ENCODE data around the gene AURKAIP1.
"Not testable (repeated sequence)": the region's sequence is repeated elsewhere in the genome, so short reads cannot be mapped to it uniquely, and the experiment has no call there.

The AURKAIP1 gene

GRCh38 chr1:1373051-1373814 lies 1.8 kb downstream of the AURKAIP1 start:
- no peaks in the 10 kb centered on the region for H3K27me3 ChIP-seq (ENCODE audit: control insufficient read depth in 2 of 2, insufficient read depth in 2 of 2, low read length in 2 of 2)
- H3K4me3 ChIP-seq (ENCODE audit: low read length in 2 of 2) = no peak overlapping the region

GRCh38 chr1:1371746-1372711 lies 3.0 kb downstream of the AURKAIP1 start:
- no peaks in the 10 kb centered on the region for H3K27me3 ChIP-seq (ENCODE audit: control insufficient read depth in 2 of 2, insufficient read depth in 2 of 2, low read length in 2 of 2)
- peaks cover 3 to 6% of the 10 kb centered on the region in 2 donors for H3K36me3 ChIP-seq (ENCODE audit: control insufficient read depth in 2 of 2, insufficient read depth in 2 of 2, low read length in 2 of 2)
- no peak overlapping the region for H3K4me3 ChIP-seq (ENCODE audit: low read length in 2 of 2)
- no peak overlapping the region for H3K9ac ChIP-seq (ENCODE audit: low read depth in 1 of 2, low read length in 2 of 2)
- no peaks in the 10 kb centered on the region for H3K9me3 ChIP-seq (ENCODE audit: control insufficient read depth in 2 of 2, low read length in 2 of 2)
- H3K27ac ChIP-seq (ENCODE audit: low read depth in 2 of 2, low read length in 2 of 2) = no peak overlapping the region
- peaks cover 8 to 19% of the 10 kb centered on the region in 2 donors for H3K4me1 ChIP-seq (ENCODE audit: control insufficient read depth in 2 of 2, insufficient read depth in 2 of 2, low read length in 2 of 2)

More at GRCh38 chr1:1373051-1373814, 1.8 kb downstream of the AURKAIP1 start:
- Histone ChIP-seq H3K4me1 (ENCODE audit: control insufficient read depth in 2 of 2, insufficient read depth in 2 of 2, low read length in 2 of 2) (peaks cover 8 to 19% of the 10 kb centered on the region in 2 donors), H3K9me3 (ENCODE audit: control insufficient read depth in 2 of 2, low read length in 2 of 2) (no peaks in the 10 kb centered on the region), H3K36me3 (ENCODE audit: control insufficient read depth in 2 of 2, insufficient read depth in 2 of 2, low read length in 2 of 2) (peaks cover 3 to 6% of the 10 kb centered on the region in 2 donors), H3K9ac (ENCODE audit: low read depth in 1 of 2, low read length in 2 of 2) (no peak overlapping the region), H3K27ac (ENCODE audit: low read depth in 2 of 2, low read length in 2 of 2) (no peak overlapping the region)

GRCh38 chr1:1371364-1371745 lies 3.7 kb downstream of the AURKAIP1 start:
- Histone ChIP-seq H3K36me3 (ENCODE audit: control insufficient read depth in 2 of 2, insufficient read depth in 2 of 2, low read length in 2 of 2) (peaks cover 3 to 6% of the 10 kb centered on the region in 2 donors), H3K4me3 (ENCODE audit: low read length in 2 of 2) (no peak overlapping the region), H3K27ac (ENCODE audit: low read depth in 2 of 2, low read length in 2 of 2) (no peak overlapping the region), H3K4me1 (ENCODE audit: control insufficient read depth in 2 of 2, insufficient read depth in 2 of 2, low read length in 2 of 2) (peaks cover 8 to 19% of the 10 kb centered on the region in 2 donors), H3K27me3 (ENCODE audit: control insufficient read depth in 2 of 2, insufficient read depth in 2 of 2, low read length in 2 of 2) (no peaks in the 10 kb centered on the region), H3K9ac (ENCODE audit: low read depth in 1 of 2, low read length in 2 of 2) (no peak overlapping the region), H3K9me3 (ENCODE audit: control insufficient read depth in 2 of 2, low read length in 2 of 2) (no peaks in the 10 kb centered on the region)

DNA sequence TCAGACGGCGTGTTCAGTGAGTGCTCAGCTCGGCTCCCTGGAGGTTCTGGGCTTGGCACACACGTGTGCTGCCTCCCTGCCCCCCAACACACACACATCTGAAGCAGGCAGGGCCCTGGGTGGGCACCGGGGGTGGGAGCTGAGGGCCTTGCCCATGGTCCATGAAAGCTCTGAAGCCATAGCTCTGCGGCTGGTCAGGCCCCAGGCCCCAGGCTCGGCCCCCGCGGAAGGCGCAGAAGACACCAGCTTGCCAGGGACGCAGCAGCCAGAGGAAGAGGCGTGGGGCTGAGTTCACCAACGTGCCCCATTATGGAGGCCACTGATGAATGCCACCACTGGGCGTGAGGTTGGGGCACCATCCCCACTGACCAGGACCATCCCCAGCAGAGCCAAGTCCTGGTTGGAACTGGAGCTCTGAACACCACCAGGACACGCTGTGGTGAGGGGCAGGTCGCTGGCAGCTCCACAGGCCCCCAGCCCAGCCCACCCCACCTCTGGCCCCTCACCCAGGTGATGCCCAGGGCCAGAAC lies 4.2 kb downstream of the AURKAIP1 start:
- Histone ChIP-seq H3K27ac (ENCODE audit: low read depth in 2 of 2, low read length in 2 of 2) (no peak overlapping the region), H3K36me3 (ENCODE audit: control insufficient read depth in 2 of 2, insufficient read depth in 2 of 2, low read length in 2 of 2) (peaks cover 3 to 6% of the 10 kb centered on the region in 2 donors), H3K27me3 (ENCODE audit: control insufficient read depth in 2 of 2, insufficient read depth in 2 of 2, low read length in 2 of 2) (no peaks in the 10 kb centered on the region), H3K4me3 (ENCODE audit: low read length in 2 of 2) (no peak overlapping the region), H3K9me3 (ENCODE audit: control insufficient read depth in 2 of 2, low read length in 2 of 2) (no peaks in the 10 kb centered on the region), H3K9ac (ENCODE audit: low read depth in 1 of 2, low read length in 2 of 2) (no peak overlapping the region), H3K4me1 (ENCODE audit: control insufficient read depth in 2 of 2, insufficient read depth in 2 of 2, low read length in 2 of 2) (peaks cover 8 to 19% of the 10 kb centered on the region in 2 donors)

DNA sequence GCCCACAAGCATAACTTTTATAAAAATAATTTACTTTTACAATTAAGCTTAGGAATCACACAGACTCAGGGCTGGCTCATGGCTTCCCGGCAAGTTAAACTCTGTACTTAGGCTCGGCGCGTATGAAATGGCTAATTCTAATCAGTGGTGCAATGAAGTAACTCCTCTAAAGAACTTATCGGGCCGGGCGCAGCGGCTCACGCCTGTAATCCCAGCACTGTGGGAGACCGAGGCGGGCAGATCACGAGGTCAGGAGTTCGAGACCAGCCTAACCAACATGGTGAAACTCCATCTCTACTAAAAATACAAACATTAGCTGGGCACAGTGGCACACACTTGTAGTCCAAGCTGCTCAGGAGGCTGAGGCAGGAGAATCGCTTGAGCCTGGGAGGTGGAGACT lies 4.9 kb downstream of the AURKAIP1 start:
- H3K9ac ChIP-seq (ENCODE audit: low read depth in 1 of 2, low read length in 2 of 2); H3K36me3 ChIP-seq (ENCODE audit: control insufficient read depth in 2 of 2, insufficient read depth in 2 of 2, low read length in 2 of 2); H3K4me3 ChIP-seq (ENCODE audit: low read length in 2 of 2); H3K9me3 ChIP-seq (ENCODE audit: control insufficient read depth in 2 of 2, low read length in 2 of 2); H3K27me3 ChIP-seq (ENCODE audit: control insufficient read depth in 2 of 2, insufficient read depth in 2 of 2, low read length in 2 of 2); H3K27ac ChIP-seq (ENCODE audit: low read depth in 2 of 2, low read length in 2 of 2): not testable (repeated sequence)
- H3K4me1 ChIP-seq (ENCODE audit: control insufficient read depth in 2 of 2, insufficient read depth in 2 of 2, low read length in 2 of 2) = peaks cover 8 to 19% of the 10 kb centered on the region in 2 donors

DNA sequence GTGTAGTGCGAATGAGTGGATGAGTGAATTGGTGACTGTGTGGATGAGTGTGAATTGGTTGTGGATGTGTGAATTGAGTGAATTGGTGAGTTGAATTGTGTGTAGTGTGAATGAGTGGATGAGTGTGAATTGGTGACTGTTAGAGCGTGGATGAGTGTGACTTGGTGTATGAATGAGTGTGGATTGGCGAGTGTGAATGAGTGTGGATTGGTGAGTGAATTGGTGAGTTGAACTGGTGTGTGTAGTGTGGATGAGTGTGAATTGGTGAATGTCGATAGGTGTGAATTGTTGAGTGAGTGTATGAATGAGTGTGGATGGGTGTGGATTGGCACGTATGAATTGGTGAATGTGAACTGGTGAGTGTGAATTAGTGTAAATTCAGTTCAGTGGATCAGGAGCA lies 7.7 kb downstream of the AURKAIP1 start:
- Histone ChIP-seq H3K27me3 (ENCODE audit: control insufficient read depth in 2 of 2, insufficient read depth in 2 of 2, low read length in 2 of 2) (no peaks in the 10 kb centered on the region), H3K9ac (ENCODE audit: low read depth in 1 of 2, low read length in 2 of 2) (no peak overlapping the region), H3K27ac (ENCODE audit: low read depth in 2 of 2, low read length in 2 of 2) (no peak overlapping the region), H3K4me3 (ENCODE audit: low read length in 2 of 2) (no peak overlapping the region), H3K36me3 (ENCODE audit: control insufficient read depth in 2 of 2, insufficient read depth in 2 of 2, low read length in 2 of 2) (no peaks in the 10 kb centered on the region), H3K9me3 (ENCODE audit: control insufficient read depth in 2 of 2, low read length in 2 of 2) (no peaks in the 10 kb centered on the region), H3K4me1 (ENCODE audit: control insufficient read depth in 2 of 2, insufficient read depth in 2 of 2, low read length in 2 of 2) (peaks cover 0 to 7% of the 10 kb centered on the region in 2 donors)

GRCh38 chr1:1366699-1367066 lies 8.3 kb downstream of the AURKAIP1 start:
- Histone ChIP-seq H3K36me3 (ENCODE audit: control insufficient read depth in 2 of 2, insufficient read depth in 2 of 2, low read length in 2 of 2) (no peaks in the 10 kb centered on the region), H3K9ac (ENCODE audit: low read depth in 1 of 2, low read length in 2 of 2) (no peak overlapping the region), H3K27ac (ENCODE audit: low read depth in 2 of 2, low read length in 2 of 2) (no peak overlapping the region), H3K9me3 (ENCODE audit: control insufficient read depth in 2 of 2, low read length in 2 of 2) (no peaks in the 10 kb centered on the region), H3K4me1 (ENCODE audit: control insufficient read depth in 2 of 2, insufficient read depth in 2 of 2, low read length in 2 of 2) (peaks cover 0 to 5% of the 10 kb centered on the region in 2 donors), H3K27me3 (ENCODE audit: control insufficient read depth in 2 of 2, insufficient read depth in 2 of 2, low read length in 2 of 2) (peaks cover 0 to 2% of the 10 kb centered on the region in 2 donors), H3K4me3 (ENCODE audit: low read length in 2 of 2) (no peak overlapping the region)

- Histone ChIP-seq H3K36me3 (ENCODE audit: control insufficient read depth in 2 of 2, insufficient read depth in 2 of 2, low read length in 2 of 2) (no peaks in the 10 kb centered on the region), H3K4me1 (ENCODE audit: control insufficient read depth in 2 of 2, insufficient read depth in 2 of 2, low read length in 2 of 2) (peaks cover 0 to 2% of the 10 kb centered on the region in 2 donors), H3K27ac (ENCODE audit: low read depth in 2 of 2, low read length in 2 of 2) (no peak overlapping the region), H3K9me3 (ENCODE audit: control insufficient read depth in 2 of 2, low read length in 2 of 2) (no peaks in the 10 kb centered on the region), H3K9ac (ENCODE audit: low read depth in 1 of 2, low read length in 2 of 2) (no peak overlapping the region), H3K4me3 (ENCODE audit: low read length in 2 of 2) (no peak overlapping the region), H3K27me3 (ENCODE audit: control insufficient read depth in 2 of 2, insufficient read depth in 2 of 2, low read length in 2 of 2) (peaks cover 1 to 2% of the 10 kb centered on the region in 2 donors)
These were observed 8.9 kb downstream of the AURKAIP1 start for GRCh38 chr1:1365875-1366698.

DNA sequence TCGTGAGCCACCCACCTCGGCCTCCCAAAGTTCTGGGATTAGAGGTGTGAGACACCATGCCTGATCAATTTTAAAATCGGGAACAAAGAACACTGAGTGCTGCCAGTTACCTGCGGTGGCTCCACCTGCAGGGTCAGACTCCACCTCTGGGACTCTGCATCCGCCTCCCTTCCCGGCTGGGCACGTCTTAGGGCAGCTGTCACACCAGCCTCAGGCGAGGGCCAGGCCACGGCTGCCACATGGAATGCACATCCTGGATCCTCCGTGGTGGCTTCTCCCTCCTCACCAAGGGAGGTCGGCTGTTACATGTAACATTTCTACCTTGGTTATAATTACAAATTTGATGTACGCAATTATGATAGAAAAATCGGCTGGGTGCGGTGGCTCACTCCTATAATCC lies 10.7 kb downstream of the AURKAIP1 start:
- H3K9ac ChIP-seq (ENCODE audit: low read depth in 1 of 2, low read length in 2 of 2) = no peak overlapping the region
- no peak overlapping the region for H3K27ac ChIP-seq (ENCODE audit: low read depth in 2 of 2, low read length in 2 of 2)
- no peaks in the 10 kb centered on the region for H3K36me3 ChIP-seq (ENCODE audit: control insufficient read depth in 2 of 2, insufficient read depth in 2 of 2, low read length in 2 of 2)
- peaks cover 2 to 3% of the 10 kb centered on the region in 2 donors for H3K27me3 ChIP-seq (ENCODE audit: control insufficient read depth in 2 of 2, insufficient read depth in 2 of 2, low read length in 2 of 2)
- H3K4me1 ChIP-seq (ENCODE audit: control insufficient read depth in 2 of 2, insufficient read depth in 2 of 2, low read length in 2 of 2) = peaks cover 0 to 2% of the 10 kb centered on the region in 2 donors
- H3K9me3 ChIP-seq (ENCODE audit: control insufficient read depth in 2 of 2, low read length in 2 of 2) = no peaks in the 10 kb centered on the region
- no peak overlapping the region for H3K4me3 ChIP-seq (ENCODE audit: low read length in 2 of 2)
